Measurements from ENCODE around the gene NR1I3.

The NR1I3 gene

GRCh38 chr1:161217831-161218230, 20.2 kb downstream of the NR1I3 start:
- DNase-seq (ENCODE audit: extremely low read depth, insufficient read length) = no peak
- H3K27me3 ChIP-seq (replicated peaks; ENCODE audit: control insufficient read depth, insufficient read depth, low read length) = no peaks in the 10 kb centered on the region
- peaks cover 9% of the 10 kb centered on the region for H3K36me3 ChIP-seq (ENCODE audit: control insufficient read depth, insufficient read depth, low read length)
- TF ChIP-seq CTCF (IDR thresholded peaks at IDR 0.05; ENCODE audit: insufficient read depth, low read length, poor library complexity, severe bottlenecking) = no peak
- H3K4me3 ChIP-seq (replicated peaks; ENCODE audit: low read depth, low read length) = no peak overlapping the region

- DNase-seq (ENCODE audit: extremely low read depth, insufficient read length) = peak; percentile 57
- TF ChIP-seq CTCF (IDR thresholded peaks at IDR 0.05; ENCODE audit: insufficient read depth, low read length, poor library complexity, severe bottlenecking) = no peak
- H3K27me3 ChIP-seq (replicated peaks; ENCODE audit: control insufficient read depth, insufficient read depth, low read length) = no peaks in the 10 kb centered on the region
- H3K4me3 ChIP-seq (replicated peaks; ENCODE audit: low read depth, low read length) = no peak overlapping the region
- peaks cover 9% of the 10 kb centered on the region for H3K36me3 ChIP-seq (ENCODE audit: control insufficient read depth, insufficient read depth, low read length)
Measured at GRCh38 chr1:161216945-161217712, 20.9 kb downstream of the NR1I3 start.

GRCh38 chr1:161215076-161215475, 22.9 kb downstream of the NR1I3 start, which contains the start of gene FCER1G:
FCER1G (plus strand) TSS chr1:161215295; CDS start chr1:161215322, 27 bp downstream.
- no peak for DNase-seq (ENCODE audit: extremely low read depth, insufficient read length)
- TF ChIP-seq CTCF (IDR thresholded peaks at IDR 0.05; ENCODE audit: insufficient read depth, low read length, poor library complexity, severe bottlenecking) = no peak
- Histone ChIP-seq H3K36me3 (ENCODE audit: control insufficient read depth, insufficient read depth, low read length) (peaks cover 17% of the 10 kb centered on the region), H3K27me3 (replicated peaks; ENCODE audit: control insufficient read depth, insufficient read depth, low read length) (no peaks in the 10 kb centered on the region), H3K4me3 (replicated peaks; ENCODE audit: low read depth, low read length) (no peak within 1 kb of the TSS)

GRCh38 chr1:161214369-161214768, 23.6 kb downstream of the NR1I3 start:
- no peak overlapping the region for H3K4me3 ChIP-seq (replicated peaks; ENCODE audit: low read depth, low read length)
- peaks cover 19% of the 10 kb centered on the region for H3K36me3 ChIP-seq (ENCODE audit: control insufficient read depth, insufficient read depth, low read length)
- TF ChIP-seq CTCF (IDR thresholded peaks at IDR 0.05; ENCODE audit: insufficient read depth, low read length, poor library complexity, severe bottlenecking) = no peak
- no peak for DNase-seq (ENCODE audit: extremely low read depth, insufficient read length)
- H3K27me3 ChIP-seq (replicated peaks; ENCODE audit: control insufficient read depth, insufficient read depth, low read length) = no peaks in the 10 kb centered on the region

- H3K36me3 ChIP-seq (ENCODE audit: control insufficient read depth, insufficient read depth, low read length) = peaks cover 22% of the 10 kb centered on the region
- no peak overlapping the region for H3K4me3 ChIP-seq (replicated peaks; ENCODE audit: low read depth, low read length)
- TF ChIP-seq CTCF (IDR thresholded peaks at IDR 0.05; ENCODE audit: insufficient read depth, low read length, poor library complexity, severe bottlenecking) = peak; percentile 83
- no peaks in the 10 kb centered on the region for H3K27me3 ChIP-seq (replicated peaks; ENCODE audit: control insufficient read depth, insufficient read depth, low read length)
- DNase-seq (ENCODE audit: extremely low read depth, insufficient read length) = peak; percentile 42
Measured at GRCh38 chr1:161209790-161210409, 28.1 kb downstream of the NR1I3 start.
